ENCODE results near the gene NADSYN1.

NADSYN1 gene

DNA sequence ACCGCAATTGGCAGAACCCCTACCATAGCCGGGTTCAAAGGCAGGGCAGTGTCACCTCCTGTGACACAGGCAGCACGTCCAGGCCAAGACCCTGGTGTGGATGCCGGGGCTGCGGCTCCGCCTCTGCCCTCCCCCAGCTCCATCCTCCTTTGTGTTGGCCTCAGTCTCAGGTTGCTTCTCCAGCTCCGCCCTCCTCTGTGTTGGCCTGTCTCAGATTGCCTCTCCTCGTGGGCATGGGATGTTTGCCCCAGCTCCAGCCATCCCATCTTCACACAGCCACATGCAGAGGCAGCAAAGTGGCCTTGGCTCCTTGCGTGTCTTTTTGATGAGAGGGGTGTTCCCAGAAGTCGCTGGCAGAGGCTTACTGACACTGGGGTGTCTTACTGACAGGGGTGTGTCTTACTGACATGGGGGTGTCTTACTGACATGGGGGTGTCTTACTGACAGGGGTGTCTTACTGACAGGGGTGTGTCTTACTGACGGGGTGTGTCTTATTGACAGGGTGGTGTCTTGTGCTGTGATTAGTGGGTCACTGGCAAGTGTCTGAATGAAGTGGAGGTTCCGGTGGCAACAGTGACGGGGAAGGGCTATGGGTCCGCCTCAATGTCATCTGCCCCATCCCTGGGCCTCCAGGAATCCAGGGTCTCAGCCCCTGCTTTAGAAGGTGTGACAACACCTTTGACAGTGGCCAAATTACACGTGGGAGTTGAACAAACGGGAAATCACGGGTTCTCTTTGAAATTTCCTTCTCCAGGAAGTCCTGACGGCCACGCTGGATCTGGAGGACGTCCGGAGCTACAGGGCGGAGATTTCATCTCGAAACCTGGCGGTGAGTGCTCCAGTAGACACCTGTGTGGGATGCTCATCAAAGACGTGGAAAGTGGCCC, 24.9 kb downstream of the NADSYN1 start:
- H3K27ac ChIP-seq, result no peak overlapping the region
- TF ChIP-seq, protein P1, sequence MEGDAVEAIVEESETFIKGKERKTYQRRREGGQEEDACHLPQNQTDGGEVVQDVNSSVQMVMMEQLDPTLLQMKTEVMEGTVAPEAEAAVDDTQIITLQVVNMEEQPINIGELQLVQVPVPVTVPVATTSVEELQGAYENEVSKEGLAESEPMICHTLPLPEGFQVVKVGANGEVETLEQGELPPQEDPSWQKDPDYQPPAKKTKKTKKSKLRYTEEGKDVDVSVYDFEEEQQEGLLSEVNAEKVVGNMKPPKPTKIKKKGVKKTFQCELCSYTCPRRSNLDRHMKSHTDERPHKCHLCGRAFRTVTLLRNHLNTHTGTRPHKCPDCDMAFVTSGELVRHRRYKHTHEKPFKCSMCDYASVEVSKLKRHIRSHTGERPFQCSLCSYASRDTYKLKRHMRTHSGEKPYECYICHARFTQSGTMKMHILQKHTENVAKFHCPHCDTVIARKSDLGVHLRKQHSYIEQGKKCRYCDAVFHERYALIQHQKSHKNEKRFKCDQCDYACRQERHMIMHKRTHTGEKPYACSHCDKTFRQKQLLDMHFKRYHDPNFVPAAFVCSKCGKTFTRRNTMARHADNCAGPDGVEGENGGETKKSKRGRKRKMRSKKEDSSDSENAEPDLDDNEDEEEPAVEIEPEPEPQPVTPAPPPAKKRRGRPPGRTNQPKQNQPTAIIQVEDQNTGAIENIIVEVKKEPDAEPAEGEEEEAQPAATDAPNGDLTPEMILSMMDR (conservative IDR thresholded peaks at IDR 0.05), result no peak

DNA sequence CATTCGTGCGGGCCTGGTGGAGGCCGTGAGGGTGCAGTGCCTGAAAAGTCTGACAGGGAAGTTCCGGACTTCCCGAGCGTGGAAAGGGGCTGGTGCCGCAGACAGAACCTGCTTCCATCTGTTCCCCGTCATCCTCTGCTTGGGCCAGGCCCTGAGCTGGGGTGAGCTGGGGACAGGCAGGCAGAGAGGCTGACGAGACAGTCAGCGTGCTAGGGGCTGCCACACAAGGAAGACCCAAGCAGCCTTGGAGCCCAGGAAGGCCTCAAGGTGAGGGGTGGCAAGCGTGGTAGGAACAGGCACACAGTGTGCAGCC, 25.5 kb downstream of the NADSYN1 start:
- no peak overlapping the region for H3K27ac ChIP-seq
- TF ChIP-seq, protein P1 (conservative IDR thresholded peaks at IDR 0.05), result no peak

DNA sequence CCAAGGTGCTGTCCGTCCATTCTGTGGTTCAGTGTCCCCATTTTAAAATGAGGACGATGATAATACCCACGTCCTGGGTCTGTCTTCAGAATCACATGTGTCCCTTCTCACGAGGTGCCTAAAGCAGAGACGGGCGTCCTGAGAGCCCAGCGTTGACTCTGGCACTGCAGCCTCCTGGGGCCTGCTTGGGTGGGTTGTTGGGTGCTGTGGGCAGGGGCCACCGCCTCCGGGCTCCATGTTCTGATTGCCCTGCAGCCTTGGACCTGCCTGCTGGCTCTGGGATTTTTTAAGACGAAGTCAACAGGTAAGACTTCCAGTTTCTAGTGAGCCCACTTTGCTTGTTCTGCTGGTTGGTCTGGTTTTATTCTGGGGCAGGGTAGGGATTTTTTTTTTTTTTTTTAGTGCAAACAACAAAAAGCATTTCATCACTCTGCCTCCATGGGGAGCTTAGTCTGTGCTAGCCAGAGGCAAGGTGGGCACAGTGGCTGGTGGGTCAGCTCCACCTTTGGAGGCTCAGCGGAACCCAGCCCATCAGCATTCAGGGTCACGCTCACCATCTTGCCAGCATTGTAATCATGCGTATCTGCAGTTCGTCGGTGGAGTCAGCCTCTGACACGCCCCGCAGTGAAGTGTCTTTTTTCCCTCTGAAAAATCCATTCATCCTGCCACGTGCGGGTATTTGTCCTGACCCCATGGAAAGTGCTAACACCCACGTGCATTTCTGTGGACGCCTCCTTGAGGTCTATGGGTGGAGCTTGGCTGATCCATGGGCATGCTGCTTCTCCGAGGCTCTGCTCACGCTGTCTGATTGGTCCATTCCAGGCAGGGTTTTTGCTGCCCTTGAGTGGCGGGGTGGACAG, 28.3 kb downstream of the NADSYN1 start:
- peak overlapping the region; percentile 57 for H3K27ac ChIP-seq

DNA sequence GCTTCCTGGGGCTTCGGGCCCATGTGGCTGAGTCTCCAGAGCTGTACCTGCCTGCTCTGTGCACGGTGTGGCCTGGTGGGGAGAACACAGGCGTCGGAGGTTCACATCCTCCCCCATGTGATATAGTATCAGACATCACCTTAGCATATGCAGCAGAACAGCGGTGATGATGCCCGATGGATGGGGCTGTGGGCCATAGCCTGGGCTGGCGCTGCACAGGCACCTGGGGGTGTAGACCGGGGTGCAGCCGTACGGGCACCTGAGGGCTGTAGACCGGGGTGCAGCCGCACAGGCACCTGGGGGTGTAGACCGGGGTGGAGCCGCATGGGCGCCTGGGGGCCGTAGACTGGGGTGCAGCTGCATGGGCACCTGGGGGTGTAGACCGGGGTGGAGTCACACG, 29.2 kb downstream of the NADSYN1 start:
- TF ChIP-seq, protein P1 (conservative IDR thresholded peaks at IDR 0.05), result no peak
- peak overlapping the region; percentile 57; the same call in 1 of the 2 replicates for H3K27ac ChIP-seq

More for the DNA sequence above, 28.3 kb downstream of the NADSYN1 start:
- TF ChIP-seq, protein P1 (conservative IDR thresholded peaks at IDR 0.05), result no peak

DNA sequence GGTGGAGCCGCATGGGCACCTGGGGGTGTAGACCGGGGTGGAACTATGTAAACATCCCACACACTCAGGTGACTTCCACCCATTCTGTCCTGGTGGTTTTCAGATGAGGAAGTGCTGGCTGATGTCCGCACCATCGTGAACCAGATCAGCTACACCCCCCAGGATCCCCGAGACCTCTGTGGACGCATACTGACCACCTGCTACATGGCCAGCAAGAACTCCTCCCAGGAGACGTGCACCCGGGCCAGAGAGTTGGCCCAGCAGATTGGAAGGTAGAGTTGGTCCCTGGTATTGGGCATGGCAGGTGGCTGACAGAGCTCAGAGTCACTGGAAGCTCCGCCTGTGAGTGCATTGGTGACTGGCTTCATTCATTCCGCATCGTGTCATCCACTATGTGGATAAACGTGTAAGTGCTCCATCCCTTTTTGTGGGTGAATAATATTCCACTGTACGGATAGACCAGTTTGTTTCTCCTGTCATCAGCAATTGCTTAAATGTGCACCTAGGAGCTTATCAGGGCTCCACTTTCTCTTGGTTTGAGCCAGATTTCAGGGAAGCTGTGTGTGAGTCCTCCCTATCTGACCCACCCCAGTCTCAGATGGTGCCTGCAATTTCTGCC, 29.9 kb downstream of the NADSYN1 start:
- H3K27ac ChIP-seq, result no peak overlapping the region
- TF ChIP-seq, protein P1 (conservative IDR thresholded peaks at IDR 0.05), result no peak

DNA sequence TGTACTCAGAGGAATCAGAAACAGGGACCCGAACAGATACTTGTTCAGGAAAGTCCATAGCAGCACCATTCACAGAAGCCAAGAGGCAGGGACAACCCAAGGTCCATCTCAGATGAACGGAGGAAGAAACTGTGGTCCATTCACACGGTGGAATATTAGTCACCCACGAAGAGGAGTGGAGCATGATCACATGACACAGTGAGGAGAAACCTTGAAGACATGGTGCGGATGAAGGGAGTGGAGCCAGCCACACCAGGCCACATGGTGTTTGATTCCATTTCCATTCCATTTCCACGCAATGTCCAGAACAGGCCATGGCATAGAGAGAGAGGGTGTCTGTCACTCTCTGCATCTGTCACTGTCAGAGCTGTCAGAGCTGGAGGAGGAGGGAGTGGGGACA, 30.7 kb downstream of the NADSYN1 start:
- TF ChIP-seq, protein P1 (conservative IDR thresholded peaks at IDR 0.05), result no peak

More for the DNA sequence above, 30.7 kb downstream of the NADSYN1 start:
- H3K27ac ChIP-seq, result no peak overlapping the region
